Thoracic aorta (tissue), 2 donors: ENCODE results near the gene COL16A1. TPM values are rescaled to one million over a fixed set of nuclear protein-coding genes. Genes with fewer than 3 reads are reported as not detected.
A peak's percentile ranks its signal among the peaks of the same experiment; 100 is the strongest.

Source experiments
- ATAC-seq: fragments of 150-250 bp; one replicate; pipeline ENCODE4 v1.8.0; 2017; ENCODE audit warnings: low read depth; ENCODE audit not compliant: insufficient number of reproducible peaks, low FRiP score
- DNase-seq: peaks from one replicate; pipeline ENCODE4 v3.0.0-alpha.2; 2020; ENCODE audit warnings: low spot score
- H3K27ac ChIP-seq, 2 donors: fragments of 200-600 bp; sonication (generic); 1 replicate in 1 of 2; 2 replicates in 1 of 2; pipeline ENCODE4 v1.5.1; 2016; ENCODE audit warnings: mild to moderate bottlenecking in 2 of 2, moderate library complexity in 2 of 2
- H3K27me3 ChIP-seq: fragments of 200-600 bp; sonication (generic); replicated peaks from 2 replicates; pipeline ENCODE4 v1.6.0; 2016; ENCODE audit warnings: mild to moderate bottlenecking; ENCODE audit not compliant: insufficient read depth
- H3K36me3 ChIP-seq: fragments of 200-600 bp; sonication (generic); one replicate; pipeline ENCODE4 v1.5.1; 2016
- H3K4me1 ChIP-seq, 2 donors: fragments of 200-600 bp; sonication (generic); 1 replicate in 1 of 2; 2 replicates in 1 of 2; pipeline versions ENCODE4 v1.5.1 to v1.6.0; 2016; ENCODE audit warnings: low read depth in 2 of 2, mild to moderate bottlenecking in 1 of 2; ENCODE audit not compliant: control insufficient read depth in 1 of 2
- H3K4me3 ChIP-seq: fragments of 200-600 bp; sonication (generic); 2 replicates; pipeline ENCODE4 v1.5.1; 2016; ENCODE audit warnings: mild to moderate bottlenecking
- H3K9me3 ChIP-seq: fragments of 200-600 bp; sonication (generic); 2 replicates; pipeline ENCODE4 v1.5.1; 2016
- total RNA-seq, 2 donors: library from RNA; depleted of rRNA; stranded (reverse); fragments of >200 nt; gene quantifications; one replicate each; pipeline versions ENCODE4 v1.1.0 to v1.2.3, GENCODE V29; 2016
- TF ChIP-seq, protein P1 (sequence below): fragments of 200-600 bp; sonication (generic); IDR thresholded peaks from one replicate; pipeline ENCODE4 v1.5.1; 2019; ENCODE audit warnings: antibody characterized with exemption

Gene COL16A1
- total RNA-seq, 2 donors from 2014 or later, result 183 to 323 TPM

GRCh38 chr1:31661856-31662255, 42.0 kb downstream of the COL16A1 start:
- no peak overlapping the region for H3K27ac ChIP-seq
- ATAC-seq, result no peak
- H3K27me3 ChIP-seq, result no peaks in the 10 kb centered on the region
- DNase-seq, result no peak
- peaks cover 0 to 30% of the 10 kb centered on the region in 2 donors for H3K4me1 ChIP-seq
- peaks cover 34% of the 10 kb centered on the region for H3K36me3 ChIP-seq
- no peaks in the 10 kb centered on the region for H3K9me3 ChIP-seq
- TF ChIP-seq, protein P1, sequence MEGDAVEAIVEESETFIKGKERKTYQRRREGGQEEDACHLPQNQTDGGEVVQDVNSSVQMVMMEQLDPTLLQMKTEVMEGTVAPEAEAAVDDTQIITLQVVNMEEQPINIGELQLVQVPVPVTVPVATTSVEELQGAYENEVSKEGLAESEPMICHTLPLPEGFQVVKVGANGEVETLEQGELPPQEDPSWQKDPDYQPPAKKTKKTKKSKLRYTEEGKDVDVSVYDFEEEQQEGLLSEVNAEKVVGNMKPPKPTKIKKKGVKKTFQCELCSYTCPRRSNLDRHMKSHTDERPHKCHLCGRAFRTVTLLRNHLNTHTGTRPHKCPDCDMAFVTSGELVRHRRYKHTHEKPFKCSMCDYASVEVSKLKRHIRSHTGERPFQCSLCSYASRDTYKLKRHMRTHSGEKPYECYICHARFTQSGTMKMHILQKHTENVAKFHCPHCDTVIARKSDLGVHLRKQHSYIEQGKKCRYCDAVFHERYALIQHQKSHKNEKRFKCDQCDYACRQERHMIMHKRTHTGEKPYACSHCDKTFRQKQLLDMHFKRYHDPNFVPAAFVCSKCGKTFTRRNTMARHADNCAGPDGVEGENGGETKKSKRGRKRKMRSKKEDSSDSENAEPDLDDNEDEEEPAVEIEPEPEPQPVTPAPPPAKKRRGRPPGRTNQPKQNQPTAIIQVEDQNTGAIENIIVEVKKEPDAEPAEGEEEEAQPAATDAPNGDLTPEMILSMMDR, result no peak
- no peak overlapping the region for H3K4me3 ChIP-seq

DNA sequence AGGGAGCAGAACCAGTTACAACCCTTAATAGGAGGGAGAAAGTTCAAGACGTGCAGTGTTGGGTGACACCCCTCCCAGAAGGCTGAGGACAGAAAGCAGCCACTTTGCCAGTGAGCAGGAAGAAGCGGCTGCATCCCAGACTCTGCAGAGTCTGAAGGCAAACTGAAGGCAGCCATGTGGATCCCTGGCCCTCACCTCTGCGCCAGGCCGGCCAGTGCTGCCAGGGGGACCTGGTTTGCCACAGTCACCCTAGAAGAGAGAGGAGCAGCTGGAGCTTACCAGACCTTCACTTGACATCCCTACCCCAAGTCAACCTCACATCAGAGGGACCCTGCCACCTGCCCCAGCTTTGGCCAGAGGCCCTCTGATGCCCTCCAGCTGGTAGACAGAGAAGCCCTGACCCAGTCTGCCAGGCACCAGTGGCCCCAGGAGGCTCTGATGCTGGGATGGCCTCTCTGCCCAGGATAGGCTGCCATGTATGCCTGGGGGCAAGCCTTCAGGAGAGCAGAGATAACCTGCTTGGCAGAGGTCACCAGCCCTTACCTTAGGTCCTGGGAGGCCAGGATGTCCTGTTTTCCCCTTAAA, 42.9 kb downstream of the COL16A1 start:
- peaks cover 38% of the 10 kb centered on the region for H3K36me3 ChIP-seq
- ATAC-seq (no peak), DNase-seq (no peak)
- peaks cover 0 to 21% of the 10 kb centered on the region in 2 donors for H3K4me1 ChIP-seq
- no peaks in the 10 kb centered on the region for H3K27me3 ChIP-seq
- H3K4me3 ChIP-seq, result no peak overlapping the region
- no peaks in the 10 kb centered on the region for H3K9me3 ChIP-seq
- no peak overlapping the region for H3K27ac ChIP-seq
- TF ChIP-seq, protein P1, result no peak

DNA sequence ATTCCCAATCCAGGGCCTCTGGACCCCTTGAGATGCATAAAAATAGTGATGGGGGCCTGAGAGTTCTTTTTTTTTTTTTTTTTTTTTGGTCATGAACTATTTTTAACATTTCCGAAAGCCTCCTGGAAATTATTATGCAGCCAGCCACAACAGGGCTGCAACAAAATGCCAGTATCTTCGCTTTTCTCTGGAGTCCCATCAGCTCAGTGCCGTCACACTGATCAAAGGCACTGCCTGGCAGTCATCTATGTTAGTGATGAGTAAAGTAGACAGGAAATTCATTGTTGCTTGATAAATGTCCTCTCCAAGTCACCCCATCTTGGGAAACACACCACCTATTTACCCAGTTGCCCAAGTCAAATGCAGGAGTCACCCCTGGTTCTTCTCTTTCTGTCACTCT, 43.9 kb downstream of the COL16A1 start:
- Histone ChIP-seq H3K36me3 (peaks cover 38% of the 10 kb centered on the region), H3K27me3 (no peaks in the 10 kb centered on the region), H3K9me3 (no peaks in the 10 kb centered on the region), H3K27ac (peak overlapping the region in 1 of 2 donors; percentile 28), H3K4me1 (peaks cover 0 to 21% of the 10 kb centered on the region in 2 donors), H3K4me3 (no peak overlapping the region)
- no peak for ATAC-seq
- TF ChIP-seq, protein P1, result no peak
- no peak for DNase-seq

DNA sequence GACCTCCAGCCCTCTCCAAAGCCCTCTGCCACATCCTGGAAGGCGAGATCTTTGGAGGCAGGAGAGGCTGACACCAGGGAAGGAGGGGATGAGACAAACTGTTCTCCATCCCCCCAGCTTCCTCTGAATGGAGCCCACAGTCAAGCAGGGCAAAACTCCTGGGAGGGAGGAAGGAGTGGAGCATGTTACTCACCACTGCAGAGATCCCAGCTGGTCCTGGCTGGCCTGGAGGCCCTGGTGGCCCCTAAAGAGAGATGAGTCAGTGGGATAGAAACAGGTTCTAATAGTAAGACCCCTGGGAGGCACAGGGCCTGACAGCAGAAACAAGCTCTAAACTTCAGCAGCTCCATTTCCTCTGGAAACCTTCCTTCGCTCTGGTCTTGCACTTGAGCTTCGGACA, 45.1 kb downstream of the COL16A1 start:
- ATAC-seq (no peak), DNase-seq (no peak)
- Histone ChIP-seq H3K36me3 (peaks cover 45% of the 10 kb centered on the region), H3K4me1 (peaks cover 0 to 21% of the 10 kb centered on the region in 2 donors), H3K4me3 (no peak overlapping the region), H3K9me3 (no peaks in the 10 kb centered on the region), H3K27ac (no peak overlapping the region), H3K27me3 (no peaks in the 10 kb centered on the region)
- TF ChIP-seq, protein P1, result no peak

DNA sequence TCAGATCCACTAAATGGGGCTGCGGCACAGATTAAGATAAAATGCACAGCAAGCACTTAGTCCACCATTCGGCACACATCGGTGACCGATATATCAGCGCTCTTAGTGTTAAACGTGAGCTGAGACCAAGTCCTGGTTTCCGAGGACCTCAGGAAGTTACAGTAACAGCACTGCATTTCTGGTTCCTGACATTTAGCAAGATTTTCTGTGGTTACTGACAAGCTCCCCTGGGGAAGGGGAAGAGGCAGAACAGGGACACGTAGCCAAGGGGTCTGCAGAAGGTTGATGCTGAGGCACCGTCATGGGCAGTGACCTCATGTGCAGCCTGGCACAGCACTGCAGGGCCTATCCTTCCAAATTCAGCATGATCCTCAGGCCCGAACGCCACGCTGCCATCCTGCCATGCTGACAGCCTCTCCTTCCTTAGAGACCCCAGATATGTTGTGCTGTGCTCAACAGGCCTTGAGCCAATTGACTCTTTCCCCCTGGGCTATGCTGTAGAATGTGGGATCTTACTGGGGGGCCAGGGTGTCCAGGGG, 45.8 kb downstream of the COL16A1 start:
- TF ChIP-seq, protein P1, result no peak
- H3K4me3 ChIP-seq, result no peak overlapping the region
- H3K27ac ChIP-seq, result no peak overlapping the region
- H3K4me1 ChIP-seq, result peaks cover 0 to 21% of the 10 kb centered on the region in 2 donors
- DNase-seq (no peak), ATAC-seq (no peak)
- no peaks in the 10 kb centered on the region for H3K9me3 ChIP-seq
- no peaks in the 10 kb centered on the region for H3K27me3 ChIP-seq
- H3K36me3 ChIP-seq, result peaks cover 52% of the 10 kb centered on the region
